NCI-H146 (cell line): ENCODE measurements around the gene MRTFB.
"Not testable (repeated sequence)": the region's sequence is repeated elsewhere in the genome, so short reads cannot be mapped to it uniquely, and the experiment has no call there.

Experiments used
- DNase-seq: peaks from one replicate; lab custom pipeline; 2025; lab: John Stamatoyannopoulos, UW

MRTFB gene

DNA sequence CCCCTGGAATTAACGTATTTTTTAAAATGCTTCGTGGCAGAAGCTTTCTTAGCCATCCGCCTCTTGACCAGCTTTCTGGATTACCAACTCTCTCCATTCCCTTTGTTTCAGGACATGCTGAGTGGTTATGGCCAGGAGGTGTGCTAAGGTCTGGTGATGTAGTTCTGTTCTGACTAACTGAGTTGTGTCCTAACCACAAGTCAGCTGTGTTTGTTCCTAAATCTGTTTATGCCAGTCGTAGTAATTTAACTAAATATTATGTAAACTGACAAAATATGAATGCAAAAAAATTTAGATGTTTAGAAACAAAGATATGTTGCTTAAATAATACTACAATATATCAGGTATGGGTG lies 61.6 kb downstream of the MRTFB start:
- DNase-seq: no peak

GRCh38 chr16:14133907-14134306 lies 62.8 kb downstream of the MRTFB start:
- DNase-seq: no peak

DNA sequence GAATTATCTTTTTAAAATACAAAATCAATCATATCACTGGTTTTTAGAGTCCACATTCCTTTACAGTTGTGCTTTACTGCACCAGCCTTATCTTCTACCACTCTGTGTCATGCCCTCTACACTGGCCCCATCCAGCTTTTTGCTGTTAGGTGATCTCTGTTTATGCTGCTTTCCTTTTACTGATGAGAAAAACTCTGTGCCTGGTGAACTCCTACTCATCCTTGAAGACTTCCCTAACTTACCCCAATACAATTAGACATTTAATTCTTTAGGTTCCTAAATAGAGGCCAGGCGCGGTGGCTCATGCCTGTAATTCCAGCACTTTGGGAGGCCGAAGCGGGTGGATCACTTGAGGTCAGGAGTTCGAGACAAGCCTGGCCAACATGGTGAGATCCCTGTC lies 64.6 kb downstream of the MRTFB start:
- DNase-seq: no peak

DNA sequence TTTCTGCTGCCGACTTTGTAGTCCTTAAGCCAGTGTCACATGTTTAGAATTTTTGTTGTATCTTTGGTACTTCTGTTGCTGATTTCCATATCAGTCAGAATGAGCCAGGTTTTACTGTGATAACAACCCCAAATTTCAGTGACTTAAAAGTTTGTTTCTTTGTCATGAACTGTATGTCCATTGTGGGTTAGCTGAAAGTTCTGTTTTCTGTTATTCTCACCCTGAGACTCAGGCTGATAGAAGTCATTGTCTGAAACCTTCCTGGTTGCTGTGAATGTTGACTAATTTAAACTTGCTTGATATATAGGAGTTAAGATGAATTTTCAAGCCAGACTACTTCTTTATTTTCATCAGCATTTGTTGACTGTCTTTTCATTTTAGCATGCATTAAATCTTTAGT lies 68.8 kb downstream of the MRTFB start:
- no peak for DNase-seq

- no peak for DNase-seq
Observed at GRCh38 chr16:14140923-14141322, 69.8 kb downstream of the MRTFB start.

DNA sequence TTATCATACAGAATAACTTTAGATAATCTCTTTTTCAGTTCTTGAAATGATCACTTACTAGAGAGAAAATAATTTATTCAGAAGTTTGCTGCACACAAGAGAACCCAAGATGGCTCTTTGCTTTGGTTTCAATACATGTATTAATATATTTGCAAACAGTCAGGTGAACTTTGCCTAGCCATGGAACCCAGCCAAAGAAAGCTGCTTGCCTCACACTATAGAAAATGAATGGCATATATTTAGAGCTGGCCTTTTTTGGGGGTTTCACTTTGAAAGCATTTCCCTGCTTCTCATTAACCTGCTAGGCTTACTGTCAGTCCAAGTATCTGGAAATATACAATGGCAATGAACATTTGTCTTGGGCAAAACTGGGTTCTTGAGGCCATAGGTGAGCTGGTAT lies 75.3 kb downstream of the MRTFB start:
- no peak for DNase-seq

- DNase-seq: no peak
Observed at GRCh38 chr16:14148016-14148415, 76.9 kb downstream of the MRTFB start.

GRCh38 chr16:14148569-14148968 lies 77.5 kb downstream of the MRTFB start:
- DNase-seq: no peak

GRCh38 chr16:14150796-14151195 lies 79.7 kb downstream of the MRTFB start:
- no peak for DNase-seq

DNA sequence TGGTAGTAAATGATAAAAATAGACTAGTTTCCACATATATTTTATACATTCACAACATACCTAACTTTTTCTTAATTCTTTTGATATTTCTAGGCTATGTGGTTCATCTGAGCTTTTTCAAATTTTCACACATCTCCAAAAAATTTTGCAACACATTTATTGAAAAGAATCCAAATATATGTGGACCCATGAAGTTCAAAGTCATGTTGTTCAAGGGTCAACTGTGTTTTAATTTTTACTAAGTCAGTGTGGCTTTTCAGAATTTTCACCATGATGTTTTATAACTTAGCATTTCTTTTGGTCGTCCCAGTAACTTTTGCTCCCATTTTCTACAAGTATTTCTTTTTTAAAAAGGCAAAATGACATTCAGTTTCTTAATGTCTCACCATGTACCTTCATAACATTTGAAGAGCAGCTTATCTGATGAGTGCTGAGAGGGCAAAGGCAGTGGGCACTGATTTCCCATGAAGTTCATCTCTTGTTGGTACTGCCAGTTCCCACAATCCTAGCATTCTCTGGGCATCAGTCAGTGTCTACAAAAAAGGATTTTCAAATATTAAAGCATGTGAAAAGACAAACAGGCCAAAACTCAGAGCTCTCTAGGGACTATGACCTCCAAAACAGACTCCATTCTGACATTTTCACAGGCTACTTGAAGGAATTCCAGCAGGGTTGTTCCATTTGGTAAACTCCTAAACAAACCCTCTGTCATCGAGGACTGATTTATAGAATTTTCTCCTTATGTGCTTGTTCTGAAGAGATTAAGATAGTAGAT lies 80.3 kb downstream of the MRTFB start:
- no peak for DNase-seq

GRCh38 chr16:14155572-14156190 lies 84.6 kb downstream of the MRTFB start:
- peak; percentile 69 for DNase-seq

DNA sequence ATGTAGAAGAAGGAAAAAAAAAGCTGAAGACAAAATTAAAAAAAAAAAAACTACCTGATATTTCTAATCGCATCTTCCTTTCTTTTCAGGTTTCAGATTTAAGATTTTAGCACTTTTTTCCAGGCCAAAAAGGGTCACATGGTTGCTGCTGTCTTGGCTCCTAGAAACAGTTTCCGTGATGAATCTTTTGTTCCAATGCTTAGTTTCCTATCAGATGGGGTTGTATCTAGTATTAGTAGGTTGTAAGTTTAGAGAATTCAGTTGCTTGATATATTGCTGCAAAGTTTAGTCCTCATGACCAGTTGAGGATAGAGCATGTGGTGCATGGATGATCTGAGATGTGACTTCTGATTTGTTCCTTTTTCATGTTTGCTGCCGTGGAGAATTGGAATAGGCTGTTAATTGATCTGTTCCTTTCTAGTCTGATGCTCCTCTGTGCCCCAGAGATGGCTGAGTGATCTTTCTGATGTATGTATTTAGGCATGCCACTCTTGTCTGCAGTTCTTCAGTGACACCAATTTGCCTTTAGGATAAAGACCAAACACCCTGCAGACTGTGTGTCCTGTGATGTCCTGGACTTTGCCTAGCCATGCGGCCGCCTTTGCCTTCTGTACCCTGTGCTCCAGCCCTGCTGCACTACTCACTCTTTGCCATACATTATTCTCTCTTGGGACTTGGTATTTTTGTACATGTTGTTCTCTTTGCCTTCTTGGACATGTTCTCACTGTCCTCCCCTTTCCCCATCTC lies 94.0 kb downstream of the MRTFB start:
- no peak for DNase-seq

- DNase-seq: no peak
Observed at GRCh38 chr16:14168146-14168545, 97.0 kb downstream of the MRTFB start.

- DNase-seq: no peak
Observed at GRCh38 chr16:14172200-14172809, 101.2 kb downstream of the MRTFB start.

- no peak for DNase-seq
Observed at GRCh38 chr16:14175086-14175485, 104.0 kb downstream of the MRTFB start.

GRCh38 chr16:14177704-14178103 lies 106.6 kb downstream of the MRTFB start:
- DNase-seq: no peak

DNA sequence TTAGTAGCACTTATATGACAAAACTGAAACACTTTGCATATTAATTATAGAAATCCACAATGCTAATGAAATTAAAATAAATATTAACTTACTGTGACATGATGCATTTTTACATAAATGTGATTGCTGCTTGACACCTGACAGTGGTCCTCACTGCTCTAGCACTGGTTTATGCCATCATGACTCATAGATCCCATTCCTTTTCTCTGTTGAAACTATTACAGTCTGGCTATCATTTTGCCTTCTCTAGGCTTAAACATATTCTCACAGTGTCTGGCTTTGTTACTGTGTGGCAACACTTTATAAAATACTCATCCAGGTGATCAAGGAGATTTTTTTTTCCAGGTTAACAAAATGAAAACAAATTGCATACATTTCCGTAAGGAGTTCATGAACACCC lies 108.0 kb downstream of the MRTFB start:
- DNase-seq: no peak

DNA sequence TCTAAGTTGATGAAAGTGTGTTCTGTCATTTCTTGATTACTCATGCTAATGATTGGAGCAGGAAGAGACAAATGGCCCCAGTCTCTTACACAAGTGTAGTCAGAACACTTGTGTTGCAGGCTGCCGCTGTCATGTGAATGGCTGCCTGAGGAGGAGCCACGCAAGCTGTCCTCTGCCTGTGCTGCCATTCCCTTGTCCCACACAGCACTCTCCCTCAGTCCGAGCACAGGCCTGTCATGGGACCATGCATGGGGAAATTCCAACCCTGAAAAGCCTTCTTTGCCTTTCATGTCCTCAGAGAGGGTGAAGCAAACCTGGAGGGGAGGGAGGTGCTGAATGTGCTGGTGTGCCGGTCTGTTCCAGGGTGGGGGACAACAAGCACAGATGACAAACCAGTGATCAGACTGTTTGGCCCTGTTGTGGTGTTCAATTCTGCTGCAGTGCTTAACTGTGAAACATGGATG lies 109.4 kb downstream of the MRTFB start:
- DNase-seq: no peak

DNA sequence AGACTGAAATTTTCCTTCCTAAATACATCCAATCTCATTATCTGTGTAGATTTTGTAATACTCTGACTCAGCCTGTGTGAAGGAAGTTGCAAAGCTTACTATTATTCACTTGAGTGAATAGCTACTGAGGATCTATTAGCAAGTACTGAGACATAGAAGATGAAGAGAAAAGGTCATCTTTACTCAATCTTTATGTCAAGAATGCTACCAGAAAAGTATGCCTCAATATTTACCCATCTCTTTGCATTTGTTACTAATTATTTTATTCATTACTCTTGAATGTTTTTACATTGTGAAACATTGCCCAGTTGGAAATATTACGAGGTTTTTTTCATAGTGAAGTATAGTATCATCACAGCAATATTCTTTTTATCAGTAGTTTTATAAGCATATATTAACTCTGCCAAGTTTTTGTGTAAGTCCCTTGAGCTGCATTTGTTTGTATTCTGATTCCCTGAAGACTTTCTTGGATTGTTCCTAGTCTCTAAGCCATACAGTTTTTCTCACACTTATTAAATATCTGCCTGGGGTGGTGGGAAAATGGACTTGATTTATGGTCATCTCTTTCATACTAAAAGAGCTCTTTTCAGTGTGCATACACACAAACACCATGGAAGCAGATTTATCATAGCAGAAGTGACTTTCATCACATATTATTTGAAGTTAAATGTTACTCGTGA lies 110.4 kb downstream of the MRTFB start:
- no peak for DNase-seq

- no peak for DNase-seq
Observed at GRCh38 chr16:14182999-14183398, 111.9 kb downstream of the MRTFB start.

DNA sequence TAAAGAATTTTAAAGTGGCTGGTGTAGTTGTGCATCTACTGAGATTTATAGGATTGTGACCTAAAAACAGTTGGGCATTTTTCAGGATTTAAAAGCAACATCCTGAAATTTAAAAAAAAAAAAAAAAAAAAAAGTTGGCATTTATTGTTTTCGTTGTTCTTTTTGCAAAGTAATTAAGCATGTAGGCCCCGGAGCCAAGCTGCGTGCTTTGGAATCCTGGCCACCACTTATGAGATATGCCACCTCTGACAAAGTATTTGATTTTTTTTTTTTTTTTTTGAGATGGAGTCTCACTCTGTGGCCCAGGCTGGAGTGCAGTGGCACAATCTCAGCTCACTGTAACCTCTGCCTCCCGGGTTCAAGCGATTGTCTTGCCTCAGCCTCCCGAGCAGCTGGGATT lies 112.8 kb downstream of the MRTFB start:
- DNase-seq: not testable (repeated sequence)
